Measurements from ENCODE around the gene ELMO1.

Gene ELMO1

DNA sequence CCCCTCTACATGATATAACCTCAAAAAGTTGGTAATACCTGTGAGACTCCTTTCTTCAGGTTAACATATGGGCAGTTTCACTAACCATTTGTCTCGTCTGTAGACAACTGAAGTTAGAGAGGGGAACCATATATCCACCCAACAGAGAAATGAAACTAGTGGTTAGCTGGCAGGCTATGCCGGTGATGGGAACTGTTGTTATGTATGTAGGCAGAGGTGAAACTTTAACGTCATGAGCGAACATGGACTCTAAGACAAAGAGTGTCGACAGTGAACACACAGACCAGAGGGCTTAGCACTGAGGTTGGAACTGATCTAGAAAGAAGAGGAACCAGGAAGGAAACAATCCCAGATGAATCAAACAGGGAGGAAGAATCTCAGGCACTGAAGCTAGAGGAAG lies 112.4 kb downstream of the ELMO1 start:
- Histone ChIP-seq H3K9me3 (ENCODE audit: severe bottlenecking) (no peaks in the 10 kb centered on the region), H3K27ac (ENCODE audit: poor library complexity, severe bottlenecking) (no peak overlapping the region), H3K4me1 (ENCODE audit: insufficient read depth, poor library complexity, severe bottlenecking) (no peaks in the 10 kb centered on the region), H3K36me3 (ENCODE audit: low read depth) (no peaks in the 10 kb centered on the region), H3K27me3 (ENCODE audit: insufficient read depth, poor library complexity, severe bottlenecking) (no peaks in the 10 kb centered on the region), H3K4me3 (ENCODE audit: severe bottlenecking) (no peak overlapping the region)
- ATAC-seq (ENCODE audit: low read depth), result no peak
- TF ChIP-seq, protein P1, sequence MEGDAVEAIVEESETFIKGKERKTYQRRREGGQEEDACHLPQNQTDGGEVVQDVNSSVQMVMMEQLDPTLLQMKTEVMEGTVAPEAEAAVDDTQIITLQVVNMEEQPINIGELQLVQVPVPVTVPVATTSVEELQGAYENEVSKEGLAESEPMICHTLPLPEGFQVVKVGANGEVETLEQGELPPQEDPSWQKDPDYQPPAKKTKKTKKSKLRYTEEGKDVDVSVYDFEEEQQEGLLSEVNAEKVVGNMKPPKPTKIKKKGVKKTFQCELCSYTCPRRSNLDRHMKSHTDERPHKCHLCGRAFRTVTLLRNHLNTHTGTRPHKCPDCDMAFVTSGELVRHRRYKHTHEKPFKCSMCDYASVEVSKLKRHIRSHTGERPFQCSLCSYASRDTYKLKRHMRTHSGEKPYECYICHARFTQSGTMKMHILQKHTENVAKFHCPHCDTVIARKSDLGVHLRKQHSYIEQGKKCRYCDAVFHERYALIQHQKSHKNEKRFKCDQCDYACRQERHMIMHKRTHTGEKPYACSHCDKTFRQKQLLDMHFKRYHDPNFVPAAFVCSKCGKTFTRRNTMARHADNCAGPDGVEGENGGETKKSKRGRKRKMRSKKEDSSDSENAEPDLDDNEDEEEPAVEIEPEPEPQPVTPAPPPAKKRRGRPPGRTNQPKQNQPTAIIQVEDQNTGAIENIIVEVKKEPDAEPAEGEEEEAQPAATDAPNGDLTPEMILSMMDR (IDR thresholded peaks at IDR 0.05; ENCODE audit: poor library complexity, severe bottlenecking), result no peak
- no peak for DNase-seq (ENCODE audit: low spot score)

DNA sequence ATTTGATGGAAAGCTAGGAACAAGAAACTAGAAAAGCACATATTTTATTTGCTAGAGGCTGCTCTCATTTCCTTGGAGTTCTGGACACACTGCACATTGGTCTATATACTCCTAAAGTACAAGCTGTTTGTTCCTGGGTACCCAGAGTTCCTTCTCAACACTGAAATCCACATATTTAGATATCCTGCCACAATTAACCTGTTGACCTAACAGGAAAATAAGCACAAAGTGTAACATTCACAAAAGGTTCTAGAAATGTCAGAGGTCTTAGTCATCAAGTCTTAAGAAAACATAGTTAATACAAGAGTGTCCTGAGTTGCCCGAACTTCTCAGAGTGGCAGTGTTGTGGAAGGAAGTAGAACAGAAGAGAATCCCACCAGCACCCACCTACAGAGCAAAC lies 115.6 kb downstream of the ELMO1 start:
- ATAC-seq (ENCODE audit: low read depth), result no peak
- Histone ChIP-seq H3K27me3 (ENCODE audit: insufficient read depth, poor library complexity, severe bottlenecking) (no peaks in the 10 kb centered on the region), H3K27ac (ENCODE audit: poor library complexity, severe bottlenecking) (no peak overlapping the region), H3K4me1 (ENCODE audit: insufficient read depth, poor library complexity, severe bottlenecking) (no peaks in the 10 kb centered on the region), H3K4me3 (ENCODE audit: severe bottlenecking) (no peak overlapping the region), H3K36me3 (ENCODE audit: low read depth) (no peaks in the 10 kb centered on the region), H3K9me3 (ENCODE audit: severe bottlenecking) (no peaks in the 10 kb centered on the region)
- TF ChIP-seq, protein P1 (IDR thresholded peaks at IDR 0.05; ENCODE audit: poor library complexity, severe bottlenecking), result no peak
- DNase-seq (ENCODE audit: low spot score), result no peak

DNA sequence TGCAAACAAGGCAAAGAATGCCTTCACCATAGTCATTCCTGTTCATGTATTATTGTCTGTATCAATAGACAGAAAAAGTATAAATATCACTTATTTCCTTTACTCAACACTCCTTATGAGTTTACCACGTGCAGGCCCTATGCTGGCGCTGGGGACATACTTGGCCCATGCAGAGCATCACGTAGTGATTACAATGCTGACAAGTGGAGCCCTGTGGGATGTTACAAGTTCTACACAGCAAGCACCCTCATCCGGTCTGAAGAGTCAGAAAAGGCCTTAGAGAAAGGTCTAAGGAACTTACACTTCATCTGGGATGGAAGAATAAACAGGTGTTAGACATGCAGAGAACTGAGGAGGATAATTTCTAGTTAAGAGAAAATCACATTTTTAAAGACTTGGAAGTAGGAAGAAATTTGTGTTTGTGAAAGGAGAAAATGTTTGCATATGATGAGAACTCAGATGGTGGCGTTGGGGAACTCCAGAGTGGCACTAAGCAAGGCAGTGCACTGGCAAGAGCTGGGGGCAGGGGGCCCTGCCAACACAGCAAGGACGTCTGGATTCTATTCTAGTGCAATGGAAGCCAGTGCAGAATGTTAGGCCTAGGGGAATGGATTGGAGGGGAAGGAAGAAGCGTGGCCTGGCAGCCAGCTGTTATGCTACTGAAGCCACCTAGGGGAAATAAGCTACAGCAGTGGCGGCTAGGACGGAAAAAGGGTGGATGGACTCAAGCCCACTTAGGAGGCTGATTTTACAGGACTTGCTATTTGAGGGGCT lies 116.2 kb downstream of the ELMO1 start:
- H3K4me3 ChIP-seq (ENCODE audit: severe bottlenecking), result no peak overlapping the region
- H3K27ac ChIP-seq (ENCODE audit: poor library complexity, severe bottlenecking), result no peak overlapping the region
- no peaks in the 10 kb centered on the region for H3K27me3 ChIP-seq (ENCODE audit: insufficient read depth, poor library complexity, severe bottlenecking)
- ATAC-seq (ENCODE audit: low read depth) (no peak), DNase-seq (ENCODE audit: low spot score) (no peak)
- H3K36me3 ChIP-seq (ENCODE audit: low read depth), result no peaks in the 10 kb centered on the region
- TF ChIP-seq, protein P1 (IDR thresholded peaks at IDR 0.05; ENCODE audit: poor library complexity, severe bottlenecking), result no peak
- no peaks in the 10 kb centered on the region for H3K4me1 ChIP-seq (ENCODE audit: insufficient read depth, poor library complexity, severe bottlenecking)
- H3K9me3 ChIP-seq (ENCODE audit: severe bottlenecking), result no peaks in the 10 kb centered on the region

DNA sequence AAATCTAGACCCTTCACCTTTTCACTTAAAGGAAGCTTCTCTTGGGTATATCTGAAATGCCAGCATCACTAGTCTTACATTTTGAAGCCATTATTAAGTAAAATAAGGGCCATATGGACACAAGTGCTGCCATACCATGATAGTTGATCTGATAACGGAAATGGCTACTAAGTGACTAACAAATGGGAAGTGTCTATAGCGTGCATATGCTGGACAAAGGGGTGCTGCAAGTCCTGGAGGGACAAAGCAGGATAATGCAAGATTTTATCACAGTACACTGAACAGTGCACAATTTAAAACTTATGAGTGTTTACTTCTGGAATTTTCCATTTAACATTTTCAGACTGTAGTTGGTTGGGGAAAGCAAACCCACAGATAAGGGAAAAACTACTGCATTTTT lies 117.9 kb downstream of the ELMO1 start:
- Histone ChIP-seq H3K27ac (ENCODE audit: poor library complexity, severe bottlenecking) (no peak overlapping the region), H3K36me3 (ENCODE audit: low read depth) (no peaks in the 10 kb centered on the region), H3K4me1 (ENCODE audit: insufficient read depth, poor library complexity, severe bottlenecking) (no peaks in the 10 kb centered on the region), H3K4me3 (ENCODE audit: severe bottlenecking) (no peak overlapping the region), H3K9me3 (ENCODE audit: severe bottlenecking) (no peaks in the 10 kb centered on the region), H3K27me3 (ENCODE audit: insufficient read depth, poor library complexity, severe bottlenecking) (no peaks in the 10 kb centered on the region)
- no peak for ATAC-seq (ENCODE audit: low read depth)
- TF ChIP-seq, protein P1 (IDR thresholded peaks at IDR 0.05; ENCODE audit: poor library complexity, severe bottlenecking), result no peak
- DNase-seq (ENCODE audit: low spot score), result no peak

DNA sequence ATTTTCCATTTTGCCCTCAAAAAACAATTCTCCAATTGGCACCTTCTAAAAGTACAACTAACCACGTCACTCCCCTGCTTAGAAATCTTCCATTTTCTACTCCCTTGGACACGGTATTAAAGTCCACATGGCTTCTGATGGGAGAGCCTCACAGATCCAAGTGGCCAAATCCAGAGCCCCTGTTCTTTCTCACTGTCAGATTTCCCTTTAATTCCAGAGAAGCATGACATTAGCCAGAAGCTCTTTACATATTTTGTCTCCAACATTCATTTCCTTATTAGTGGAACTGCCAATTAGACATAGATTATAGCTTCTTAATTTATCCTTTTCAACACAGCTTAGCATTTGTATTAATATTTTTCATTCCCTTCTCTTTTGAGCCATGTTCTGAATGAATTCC lies 118.7 kb downstream of the ELMO1 start:
- H3K4me1 ChIP-seq (ENCODE audit: insufficient read depth, poor library complexity, severe bottlenecking), result no peaks in the 10 kb centered on the region
- no peaks in the 10 kb centered on the region for H3K36me3 ChIP-seq (ENCODE audit: low read depth)
- no peak overlapping the region for H3K4me3 ChIP-seq (ENCODE audit: severe bottlenecking)
- no peaks in the 10 kb centered on the region for H3K9me3 ChIP-seq (ENCODE audit: severe bottlenecking)
- no peak for ATAC-seq (ENCODE audit: low read depth)
- no peak overlapping the region for H3K27ac ChIP-seq (ENCODE audit: poor library complexity, severe bottlenecking)
- no peaks in the 10 kb centered on the region for H3K27me3 ChIP-seq (ENCODE audit: insufficient read depth, poor library complexity, severe bottlenecking)
- TF ChIP-seq, protein P1 (IDR thresholded peaks at IDR 0.05; ENCODE audit: poor library complexity, severe bottlenecking), result no peak
- no peak for DNase-seq (ENCODE audit: low spot score)

All from RWPE2 (cell line).